Mesendoderm (in vitro differentiated cells): Measurements from ENCODE around the gene OTOG.

ENCODE experiments used
- DNase-seq: peaks from one replicate; pipeline ENCODE4 v3.0.0; 2013
- H2AK5ac ChIP-seq: 2 replicates; pipeline ENCODE4 v1.6.1; 2013; ENCODE audit warnings: low read length, inconsistent platforms
- H2BK120ac ChIP-seq: 2 replicates; pipeline ENCODE4 v1.6.1; 2013; ENCODE audit warnings: low read depth, mild to moderate bottlenecking, low read length, moderate library complexity, mixed read lengths
- H2BK15ac ChIP-seq: replicated peaks from 2 replicates; pipeline ENCODE4 v1.6.1; 2013; ENCODE audit warnings: low read depth, mild to moderate bottlenecking, moderate library complexity
- H2BK5ac ChIP-seq: 2 replicates; pipeline ENCODE4 v1.6.1; 2013; ENCODE audit warnings: low read length, inconsistent platforms
- H3K18ac ChIP-seq: 2 replicates; pipeline ENCODE4 v1.6.1; 2013; ENCODE audit warnings: mild to moderate bottlenecking, low read length, mixed read lengths
- H3K23ac ChIP-seq: one replicate; pipeline ENCODE4 v1.6.1; 2013; ENCODE audit warnings: low read length
- H3K27ac ChIP-seq: 2 replicates; pipeline ENCODE4 v1.5.1; 2013; ENCODE audit warnings: low read depth, mild to moderate bottlenecking, inconsistent platforms, low read length, moderate library complexity
- H3K27me3 ChIP-seq: 2 replicates; pipeline ENCODE4 v1.6.1; 2013; ENCODE audit warnings: low read length, control low read depth, mild to moderate bottlenecking, inconsistent platforms; ENCODE audit not compliant: insufficient read depth, poor library complexity
- H3K36me3 ChIP-seq: 2 replicates; pipeline ENCODE4 v1.6.1; 2013; ENCODE audit warnings: low read length, inconsistent platforms; ENCODE audit not compliant: control insufficient read depth, insufficient read depth
- H3K4ac ChIP-seq: one replicate; pipeline ENCODE4 v1.6.1; 2013; ENCODE audit warnings: low read depth, mild to moderate bottlenecking, low read length, moderate library complexity
- H3K4me1 ChIP-seq: 2 replicates; pipeline ENCODE4 v1.6.1; 2013; ENCODE audit warnings: low read depth, low read length, inconsistent platforms; ENCODE audit not compliant: control insufficient read depth
- H3K4me2 ChIP-seq: 2 replicates; pipeline ENCODE4 v1.6.1; 2013; ENCODE audit warnings: low read length
- H3K4me3 ChIP-seq: 2 replicates; pipeline ENCODE4 v1.5.1; 2013; ENCODE audit warnings: mild to moderate bottlenecking, low read length
- H3K56ac ChIP-seq: one replicate; pipeline ENCODE4 v1.6.1; 2013; ENCODE audit warnings: low read length
- H3K79me1 ChIP-seq: 2 replicates; pipeline ENCODE4 v1.6.1; 2013; ENCODE audit warnings: low read length, inconsistent platforms
- H3K79me2 ChIP-seq: 2 replicates; pipeline ENCODE4 v1.6.1; 2013; ENCODE audit warnings: mild to moderate bottlenecking, low read length; ENCODE audit not compliant: control insufficient read depth, insufficient read depth
- H3K9ac ChIP-seq: 2 replicates; pipeline ENCODE4 v1.6.1; 2013; ENCODE audit warnings: low read length, inconsistent platforms
- H4K5ac ChIP-seq: one replicate; pipeline ENCODE4 v1.6.1; 2013; ENCODE audit warnings: low read length
- H4K8ac ChIP-seq: one replicate; pipeline ENCODE4 v1.6.1; 2013; ENCODE audit warnings: low read depth, mild to moderate bottlenecking, control low read depth, low read length, moderate library complexity
- WGBS: extraction: QIAGEN DNeasy Blood & Tissue Kit; methylation state at CpG from one replicate; pipeline ENCODE4 v1.1.7; 2013; ENCODE audit warnings: low lambda C conversion rate, missing lambda C conversion rate; ENCODE audit not compliant: insufficient coverage; ENCODE audit errors: extremely low coverage; 5-methylcytosine and 5-hydroxymethylcytosine counted together

Gene OTOG

DNA sequence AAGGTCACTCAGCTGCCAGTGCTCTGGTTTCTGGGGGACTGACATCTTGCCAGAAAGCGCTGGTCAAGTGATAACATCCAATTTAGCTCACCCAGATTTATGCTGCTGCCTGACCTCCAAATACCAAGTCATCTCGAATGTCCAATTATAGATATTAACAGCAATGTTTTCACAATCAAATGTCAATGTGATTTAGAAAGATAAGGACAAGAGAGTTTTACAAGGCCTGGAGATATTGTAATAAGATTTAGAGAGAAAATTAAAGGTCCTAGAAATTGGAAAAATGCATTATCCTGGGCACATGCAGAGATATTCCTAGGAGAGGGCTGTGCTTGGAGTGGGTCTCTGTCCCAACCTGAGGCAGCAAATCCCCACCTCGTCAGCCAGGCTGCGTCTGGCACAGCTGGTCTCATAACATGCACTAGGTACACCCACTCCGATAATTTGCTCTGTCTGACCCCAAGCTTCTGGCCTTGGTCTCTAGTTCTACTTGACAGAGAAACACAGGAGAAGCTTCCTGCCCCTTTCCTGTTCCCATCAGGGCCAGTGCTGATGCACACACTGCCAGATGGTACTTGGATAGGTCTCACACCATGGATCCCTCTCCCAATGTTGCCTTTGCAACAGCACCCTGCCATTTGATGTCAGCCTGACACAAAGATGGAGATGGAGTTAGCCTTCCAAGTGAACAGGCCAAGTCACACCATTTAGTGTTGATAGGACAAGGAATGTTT, 31.4 kb upstream of the OTOG start:
- Histone ChIP-seq H2AK5ac (no peak overlapping the region), H3K27ac (no peak overlapping the region), H3K36me3 (no peaks in the 10 kb centered on the region), H3K9ac (no peak overlapping the region), H4K8ac (no peak overlapping the region), H2BK5ac (no peak overlapping the region), H3K27me3 (no peaks in the 10 kb centered on the region), H3K4me2 (no peak overlapping the region), H2BK120ac (no peak overlapping the region), H3K79me2 (no peaks in the 10 kb centered on the region), H3K79me1 (no peaks in the 10 kb centered on the region), H3K4me3 (no peak overlapping the region), H3K56ac (no peak overlapping the region), H3K4me1 (no peaks in the 10 kb centered on the region), H3K23ac (no peak overlapping the region), H3K18ac (no peak overlapping the region), H2BK15ac (no peak overlapping the region), H3K4ac (no peak overlapping the region), H4K5ac (no peak overlapping the region)
- no peak for DNase-seq
- whole genome bisulfite sequencing = no CpG with 5 or more reads among the region's 5 CpGs

DNA sequence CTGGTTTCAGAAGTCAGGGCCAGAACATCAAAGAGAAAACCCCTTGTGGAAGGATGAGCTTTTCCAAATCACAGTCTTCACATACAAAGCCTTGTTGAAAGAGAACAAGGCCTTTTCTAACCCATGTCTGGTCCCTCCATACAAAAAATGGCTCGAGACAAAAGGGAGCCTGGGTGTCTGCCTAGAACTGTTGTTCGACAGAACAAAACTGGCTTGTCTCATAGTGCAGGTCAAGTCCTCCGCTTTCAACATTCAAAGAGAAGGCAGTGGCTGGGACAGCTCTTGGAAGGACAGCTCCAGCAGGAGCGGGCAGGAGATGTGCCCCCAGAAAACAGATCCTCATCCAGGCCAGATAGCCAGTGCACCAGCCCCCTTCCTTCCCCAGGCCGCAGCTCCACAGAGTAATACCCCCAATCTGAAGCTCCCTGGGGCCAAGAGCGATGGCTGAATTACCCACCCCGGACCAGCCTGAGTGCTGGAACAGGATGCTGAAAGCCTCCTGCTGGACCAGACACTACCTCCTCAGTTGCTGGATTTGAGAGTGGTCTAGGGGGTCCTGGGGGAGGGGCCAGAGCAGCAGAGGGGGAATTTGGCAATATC, 30.4 kb upstream of the OTOG start:
- H3K4me3 ChIP-seq = no peak overlapping the region
- H3K9ac ChIP-seq = no peak overlapping the region
- no peak overlapping the region for H3K56ac ChIP-seq
- H3K27me3 ChIP-seq = no peaks in the 10 kb centered on the region
- no peak overlapping the region for H2AK5ac ChIP-seq
- no peak overlapping the region for H2BK15ac ChIP-seq
- no peak overlapping the region for H3K4ac ChIP-seq
- no peaks in the 10 kb centered on the region for H3K36me3 ChIP-seq
- no peak overlapping the region for H2BK120ac ChIP-seq
- WGBS = no CpG with 5 or more reads among the region's 7 CpGs
- DNase-seq = no peak
- no peaks in the 10 kb centered on the region for H3K79me2 ChIP-seq
- no peak overlapping the region for H3K18ac ChIP-seq
- H3K23ac ChIP-seq = no peak overlapping the region
- no peak overlapping the region for H4K8ac ChIP-seq
- H3K4me1 ChIP-seq = no peaks in the 10 kb centered on the region
- H3K4me2 ChIP-seq = no peak overlapping the region
- no peaks in the 10 kb centered on the region for H3K79me1 ChIP-seq
- no peak overlapping the region for H4K5ac ChIP-seq
- no peak overlapping the region for H3K27ac ChIP-seq
- H2BK5ac ChIP-seq = no peak overlapping the region

- Histone ChIP-seq H3K27ac (no peak overlapping the region), H3K4ac (no peak overlapping the region), H3K9ac (no peak overlapping the region), H3K56ac (no peak overlapping the region), H2AK5ac (no peak overlapping the region), H4K8ac (no peak overlapping the region), H3K18ac (no peak overlapping the region), H3K23ac (no peak overlapping the region), H2BK120ac (no peak overlapping the region), H3K27me3 (no peaks in the 10 kb centered on the region), H2BK15ac (no peak overlapping the region), H3K79me2 (no peaks in the 10 kb centered on the region), H3K4me1 (no peaks in the 10 kb centered on the region), H3K4me2 (no peak overlapping the region), H4K5ac (no peak overlapping the region), H3K79me1 (no peaks in the 10 kb centered on the region), H3K36me3 (no peaks in the 10 kb centered on the region), H2BK5ac (no peak overlapping the region), H3K4me3 (no peak overlapping the region)
- DNase-seq = no peak
- no CpG with 5 or more reads among the region's 10 CpGs for WGBS
Observed at GRCh38 chr11:17517186-17517585, 29.9 kb upstream of the OTOG start.

DNA sequence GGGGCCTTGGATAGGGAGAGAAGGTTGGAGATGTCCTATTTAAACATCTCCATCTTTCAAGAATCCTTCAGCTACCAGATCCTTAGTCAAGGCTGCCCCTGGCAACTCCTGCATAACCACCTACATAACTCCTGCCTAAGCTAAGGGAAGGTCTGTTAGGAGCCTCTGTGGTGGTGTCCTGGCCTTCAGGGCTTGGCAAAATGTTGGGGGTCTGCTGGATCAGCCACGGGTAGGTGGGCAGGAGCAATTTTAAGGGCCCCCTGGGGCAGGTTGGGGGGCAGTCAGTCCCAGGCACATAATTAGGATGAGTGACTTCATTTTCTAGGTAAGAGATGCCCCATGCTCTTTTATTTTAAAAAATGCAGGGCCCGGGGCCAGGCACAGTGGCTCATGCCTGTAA, 28.7 kb upstream of the OTOG start:
- Histone ChIP-seq H3K4me3 (no peak overlapping the region), H2BK120ac (no peak overlapping the region), H4K5ac (no peak overlapping the region), H3K4me2 (no peak overlapping the region), H3K27me3 (no peaks in the 10 kb centered on the region), H3K23ac (no peak overlapping the region), H3K36me3 (no peaks in the 10 kb centered on the region), H2BK5ac (no peak overlapping the region), H3K79me2 (no peaks in the 10 kb centered on the region), H3K4ac (no peak overlapping the region), H4K8ac (no peak overlapping the region), H3K56ac (no peak overlapping the region), H3K79me1 (no peaks in the 10 kb centered on the region), H2AK5ac (no peak overlapping the region), H3K18ac (no peak overlapping the region), H3K9ac (no peak overlapping the region), H3K27ac (no peak overlapping the region), H3K4me1 (no peaks in the 10 kb centered on the region), H2BK15ac (no peak overlapping the region)
- no CpG with 5 or more reads among the region's 2 CpGs for WGBS
- no peak for DNase-seq

- Histone ChIP-seq H4K5ac (no peak overlapping the region), H3K18ac (no peak overlapping the region), H3K23ac (no peak overlapping the region), H3K79me1 (no peaks in the 10 kb centered on the region), H2BK120ac (no peak overlapping the region), H3K4ac (no peak overlapping the region), H2BK5ac (no peak overlapping the region), H3K27me3 (no peaks in the 10 kb centered on the region), H3K27ac (no peak overlapping the region), H3K79me2 (no peaks in the 10 kb centered on the region), H2BK15ac (no peak overlapping the region), H3K56ac (no peak overlapping the region), H2AK5ac (no peak overlapping the region), H3K36me3 (no peaks in the 10 kb centered on the region), H3K4me2 (no peak overlapping the region), H3K4me3 (no peak overlapping the region), H3K9ac (no peak overlapping the region), H4K8ac (no peak overlapping the region), H3K4me1 (no peaks in the 10 kb centered on the region)
- WGBS = no CpG with 5 or more reads among the region's 7 CpGs
- DNase-seq = no peak
Observed at GRCh38 chr11:17519061-17519885, 27.8 kb upstream of the OTOG start.
